Endothelial cell (in vitro differentiated cells): Measurements from ENCODE around the gene HTT. TPM values are rescaled to one million over a fixed set of nuclear protein-coding genes. Genes with fewer than 3 reads are reported as not detected.

Source experiments
- DNase-seq: peaks from one replicate; pipeline ENCODE4 v3.0.0; 2021; ENCODE audit warnings: low spot score
- H3K27ac Mint-ChIP-seq: one replicate; pipeline ENCODE4 v1.8.0; 2021; ENCODE audit warnings: mixed read lengths, inconsistent platforms; ENCODE audit not compliant: unreplicated experiment
- H3K27me3 Mint-ChIP-seq: one replicate; pipeline ENCODE4 v1.8.0; 2021; ENCODE audit warnings: mild to moderate bottlenecking, moderate library complexity, mixed read lengths, inconsistent platforms; ENCODE audit not compliant: unreplicated experiment
- H3K36me3 Mint-ChIP-seq: one replicate; pipeline ENCODE4 v1.8.0; 2021; ENCODE audit warnings: mild to moderate bottlenecking, low read depth, mixed read lengths, inconsistent platforms; ENCODE audit not compliant: unreplicated experiment
- H3K4me1 Mint-ChIP-seq: one replicate; pipeline ENCODE4 v1.8.0; 2021; ENCODE audit warnings: mild to moderate bottlenecking, mixed read lengths, inconsistent platforms; ENCODE audit not compliant: unreplicated experiment
- H3K4me3 Mint-ChIP-seq: one replicate; pipeline ENCODE4 v1.8.0; 2021; ENCODE audit warnings: mild to moderate bottlenecking, mixed read lengths, inconsistent platforms; ENCODE audit not compliant: unreplicated experiment
- H3K9me3 Mint-ChIP-seq: one replicate; pipeline ENCODE4 v1.8.0; 2021; ENCODE audit warnings: mixed read lengths, inconsistent platforms; ENCODE audit not compliant: unreplicated experiment
- CTCF ChIP-seq: fragments of 200-600 bp; sonication (generic); IDR thresholded peaks from one replicate; pipeline ENCODE4 v1.5.0; 2021; ENCODE audit warnings: antibody characterized with exemption; ENCODE audit not compliant: unreplicated experiment
- total RNA-seq: library from RNA; stranded (reverse); fragmentation: NEBNext Ultra II Directional; extraction: Animal tissue kit (Norgen Biotek cat#: 25700); gene quantifications from one replicate; pipeline ENCODE4 v1.2.1, GENCODE V29; 2021; ENCODE audit not compliant: unreplicated experiment

Gene HTT
- total RNA-seq, 1 donor from 2014 or later, result 62.4 TPM

- Mint-ChIP-seq H3K9me3 (no peaks in the 10 kb centered on the region), H3K4me1 (peaks cover 26% of the 10 kb centered on the region), H3K4me3 (no peak overlapping the region), H3K36me3 (no peaks in the 10 kb centered on the region), H3K27ac (no peak overlapping the region), H3K27me3 (peaks cover 10% of the 10 kb centered on the region)
- no peak for TF ChIP-seq CTCF
- DNase-seq, result no peak
Observed at GRCh38 chr4:3287972-3288570, 213.6 kb downstream of the HTT start.

DNA sequence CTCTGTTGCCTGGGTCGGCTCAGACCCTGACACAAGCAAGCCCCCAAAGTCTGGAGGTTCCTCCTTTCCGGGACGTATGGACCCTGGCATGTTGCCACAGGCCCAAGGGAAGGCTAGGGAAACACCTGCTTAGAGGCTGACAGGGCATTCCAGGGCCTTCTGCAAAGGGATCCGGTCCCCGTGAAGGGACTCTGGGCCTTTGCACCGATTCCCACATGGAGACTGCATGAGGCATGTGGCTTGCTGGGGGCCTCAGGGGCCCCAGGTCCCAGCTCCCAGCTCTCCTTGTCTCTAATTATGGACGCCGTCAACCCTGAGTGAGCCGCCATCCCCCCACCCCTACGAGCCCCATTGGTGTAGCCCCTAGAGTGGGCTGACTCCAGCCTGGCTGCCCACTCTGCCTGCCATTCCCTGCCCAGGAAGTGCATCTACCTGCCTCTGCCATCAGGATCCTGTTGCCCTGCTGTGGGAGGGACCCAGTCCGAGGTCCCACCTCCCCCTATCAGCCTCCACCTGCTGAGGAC, 214.2 kb downstream of the HTT start:
- Mint-ChIP-seq H3K4me1 (peaks cover 26% of the 10 kb centered on the region), H3K27ac (no peak overlapping the region), H3K4me3 (no peak overlapping the region), H3K9me3 (no peaks in the 10 kb centered on the region), H3K36me3 (no peaks in the 10 kb centered on the region), H3K27me3 (peaks cover 5% of the 10 kb centered on the region)
- TF ChIP-seq CTCF, result no peak
- no peak for DNase-seq

DNA sequence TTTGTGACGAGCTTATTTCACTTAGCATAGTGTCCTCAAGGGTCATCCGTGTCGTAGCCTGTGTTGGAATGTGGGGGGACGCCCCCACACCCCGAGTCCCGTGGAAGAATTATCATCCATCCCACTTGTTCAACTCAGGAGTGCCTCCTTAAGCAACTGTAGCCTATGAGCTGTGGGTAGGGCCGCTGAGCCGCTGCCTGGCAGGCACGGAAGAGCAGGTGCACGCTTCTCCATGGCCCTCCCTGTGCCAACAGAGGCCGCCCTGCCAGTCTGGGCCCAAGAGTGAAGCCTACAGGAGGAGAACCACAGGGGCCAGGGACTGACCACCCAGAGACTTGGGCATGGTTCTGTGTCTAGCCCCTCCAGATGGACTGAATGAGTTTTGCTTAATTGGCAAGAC, 216.0 kb downstream of the HTT start:
- no peak for TF ChIP-seq CTCF
- Mint-ChIP-seq H3K4me3 (no peak overlapping the region), H3K27ac (peak overlapping the region; percentile 42), H3K27me3 (peaks cover 7% of the 10 kb centered on the region), H3K9me3 (no peaks in the 10 kb centered on the region), H3K4me1 (peaks cover 40% of the 10 kb centered on the region), H3K36me3 (no peaks in the 10 kb centered on the region)
- no peak for DNase-seq

DNA sequence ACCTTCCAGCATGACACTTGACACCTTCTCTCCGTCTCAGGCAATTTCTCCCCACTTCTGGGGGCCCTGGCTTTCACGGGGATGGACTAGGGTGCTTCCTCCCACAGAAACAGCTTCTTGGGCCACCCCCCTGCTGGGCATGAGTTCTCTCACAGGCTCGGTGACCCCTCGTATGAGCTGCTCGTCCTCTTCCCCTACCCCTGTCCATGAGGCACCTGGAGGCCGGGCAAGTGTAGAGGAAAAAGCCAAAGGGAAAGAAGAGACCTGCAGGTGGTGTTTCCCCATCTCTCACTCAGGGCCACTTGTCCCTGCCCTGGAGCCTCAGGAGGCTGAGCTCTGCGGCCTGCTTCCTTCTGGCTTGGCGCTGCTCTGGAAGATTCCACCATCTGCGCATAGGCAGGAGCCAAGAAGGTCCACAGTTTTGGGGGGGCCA, 216.4 kb downstream of the HTT start:
- Mint-ChIP-seq H3K27ac (no peak overlapping the region), H3K9me3 (no peaks in the 10 kb centered on the region), H3K4me3 (no peak overlapping the region), H3K27me3 (peaks cover 9% of the 10 kb centered on the region), H3K36me3 (no peaks in the 10 kb centered on the region), H3K4me1 (peaks cover 40% of the 10 kb centered on the region)
- no peak for TF ChIP-seq CTCF
- no peak for DNase-seq

- Mint-ChIP-seq H3K9me3 (no peaks in the 10 kb centered on the region), H3K27ac (peak overlapping the region; percentile 89)
Observed at GRCh38 chr4:3291411-3291968, 217.0 kb downstream of the HTT start.

More at GRCh38 chr4:3291411-3291968, 217.0 kb downstream of the HTT start:
- peaks cover 46% of the 10 kb centered on the region for H3K4me1 Mint-ChIP-seq
- DNase-seq, result no peak
- H3K4me3 Mint-ChIP-seq, result peak overlapping the region; percentile 92
- no peaks in the 10 kb centered on the region for H3K36me3 Mint-ChIP-seq
- no peak for TF ChIP-seq CTCF
- H3K27me3 Mint-ChIP-seq, result peaks cover 9% of the 10 kb centered on the region
